ENCODE measurements around the gene ABRACL. TPM values are rescaled to one million over a fixed set of nuclear protein-coding genes. Genes with fewer than 3 reads are reported as not detected.

Gene ABRACL
- total and polyA plus RNA-seq, 2 of the 8 experiments (the other 6 are each of a cell fraction or from before 2014, with no cell fraction given), result 103 to 167 TPM

DNA sequence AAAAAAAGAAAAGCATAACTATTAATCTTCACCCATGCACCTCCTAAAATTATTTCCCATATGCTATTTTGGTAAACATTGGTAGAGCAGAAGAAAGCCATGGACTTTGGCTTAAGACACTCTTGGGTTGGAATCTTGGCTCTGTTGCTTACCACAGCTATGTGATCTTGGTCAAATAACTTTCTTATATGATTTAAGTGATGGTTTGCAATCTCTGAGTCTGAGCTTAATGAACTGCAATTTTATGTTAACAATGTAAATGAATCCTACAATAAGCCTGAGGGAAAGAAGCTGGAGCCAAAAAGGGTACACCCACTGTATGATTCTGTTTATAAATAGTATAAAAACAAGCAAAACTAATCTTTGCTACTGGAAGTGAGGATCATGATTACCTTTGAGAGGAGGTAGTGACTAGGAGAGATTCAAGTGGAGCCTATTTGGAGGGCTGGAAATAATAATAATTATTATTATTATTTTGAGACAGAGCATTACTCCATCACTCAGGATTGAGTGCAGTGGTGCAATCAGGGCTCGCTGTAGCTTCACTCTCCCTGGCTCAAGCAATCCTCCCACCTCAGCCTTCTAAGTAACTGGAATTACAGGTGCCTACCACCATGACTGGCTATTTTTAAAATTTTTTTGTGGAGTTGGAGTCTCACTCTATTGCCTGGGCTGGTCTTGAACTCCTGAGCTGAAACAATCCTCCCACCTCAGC, 34.5 kb downstream of the ABRACL start:
- H3K4ac ChIP-seq (replicated peaks; ENCODE audit: insufficient read length, low read depth, low read length), result no peak overlapping the region
- H3K79me1 ChIP-seq (ENCODE audit: low read depth, low read length), result no peaks in the 10 kb centered on the region
- H3K36me3 ChIP-seq (ENCODE audit: control insufficient read depth in 2 of 4, insufficient read depth in 4 of 4, low read length in 3 of 4), result no peaks in the 10 kb centered on the region
- H3K14ac ChIP-seq (ENCODE audit: insufficient read length), result no peak overlapping the region
- no peaks in the 10 kb centered on the region for H3K23me2 ChIP-seq (ENCODE audit: low read depth, low read length)
- no peak overlapping the region for H2BK120ac ChIP-seq (replicated peaks; ENCODE audit: low read depth, low read length)
- H3K18ac ChIP-seq (ENCODE audit: extremely low read depth, low read length), result no peak overlapping the region
- H4K5ac ChIP-seq (ENCODE audit: insufficient read length, low read depth, low read length), result no peak overlapping the region
- no peak overlapping the region for H2BK5ac ChIP-seq (ENCODE audit: low read depth, low read length)
- H3K4me3 ChIP-seq (ENCODE audit: extremely low read depth in 1 of 4, insufficient read depth in 2 of 4, low read depth in 3 of 4, low read length in 4 of 4), result no peak overlapping the region
- 0 out of 7 replicates have a peak, but pooled peaks cover 0 to 2% (median 0%) of the 10 kb centered on the region in 4 experiments for H3K4me1 ChIP-seq (replicated peaks in 1 of 4; ENCODE audit: control insufficient read depth in 3 of 4, insufficient read depth in 4 of 4, low read length in 3 of 4)
- TF ChIP-seq GABPA (IDR thresholded peaks at IDR 0.05; ENCODE audit: borderline replicate concordance, insufficient read depth, low read length), result no peak
- TF ChIP-seq E2F6 (IDR thresholded peaks at IDR 0.05), result no peak
- no peak for TF ChIP-seq SP2 (IDR thresholded peaks at IDR 0.05; ENCODE audit: low read length)
- no peak for TF ChIP-seq EGR1 (IDR thresholded peaks at IDR 0.05; ENCODE audit: borderline replicate concordance, low read depth, low read length)
- no peak overlapping the region for H3K56ac ChIP-seq (replicated peaks; ENCODE audit: insufficient read length, low read depth, low read length)
- 83% methylated on average over 1 of the region's 1 CpG; no CpG with 5 or more reads in 1 of the 2 experiments for WGBS, 2 experiments (ENCODE audit: extremely low coverage in 1 of 2, insufficient coverage in 1 of 2, insufficient read length in 1 of 2, insufficient replicate concordance in 2 of 2, low coverage in 1 of 2, low lambda C conversion rate in 2 of 2, missing lambda C conversion rate in 1 of 2)
- no peaks in the 10 kb centered on the region for H4K20me1 ChIP-seq (replicated peaks in 1 of 2; ENCODE audit: control insufficient read depth in 1 of 2, insufficient read depth in 2 of 2, low read length in 2 of 2)
- no peak overlapping the region for H3K9ac ChIP-seq (replicated peaks in 1 of 4; ENCODE audit: extremely low read depth in 1 of 4, low read depth in 3 of 4, low read length in 3 of 4)
- DNase-seq (ENCODE audit: low read depth in 1 of 2, low spot score in 2 of 2) (no peak), FAIRE-seq (no peak)
- no peak overlapping the region for H3K4me2 ChIP-seq (ENCODE audit: insufficient read depth in 1 of 2, low read depth in 2 of 2, low read length in 2 of 2)
- H3K27ac ChIP-seq (ENCODE audit: low read depth, low read length), result no peak overlapping the region
- H2BK12ac ChIP-seq (ENCODE audit: low read depth, low read length), result no peak overlapping the region
- H4K8ac ChIP-seq (ENCODE audit: extremely low read depth, insufficient read depth, low read length), result no peak overlapping the region
- no peaks in the 10 kb centered on the region for H3K9me3 ChIP-seq (ENCODE audit: insufficient read depth in 2 of 2, low read depth in 1 of 2, low read length in 1 of 2)
- ChIA-PET POLR2A (ENCODE audit: partially characterized antibody) (interaction anchor here (0.6 to 0.8 kb wide), 2 partner anchors 35 to 157 kb away, joined by 3 read pairs; no protein-coding TSS in a partner anchor), CTCF (ENCODE audit: partially characterized antibody) (interaction anchor here (0.7 to 0.9 kb wide), 2 partner anchors 9 to 302 kb away, joined by 3 read pairs; no protein-coding TSS in a partner anchor)
- H2BK15ac ChIP-seq (ENCODE audit: low read length), result no peak overlapping the region
- no peak overlapping the region for H2BK20ac ChIP-seq (ENCODE audit: low read length)
- no peak overlapping the region for H2AK5ac ChIP-seq (ENCODE audit: low read depth, low read length)
- no peaks in the 10 kb centered on the region for H3K27me3 ChIP-seq (replicated peaks in 1 of 4; ENCODE audit: control insufficient read depth in 3 of 4, extremely low read depth in 1 of 4, insufficient read depth in 3 of 4, low read length in 3 of 4)
- H2AFZ ChIP-seq (ENCODE audit: low read length), result no peak overlapping the region
- H3K23ac ChIP-seq (ENCODE audit: insufficient read length), result no peak overlapping the region
- no peak overlapping the region for H4K91ac ChIP-seq (replicated peaks; ENCODE audit: insufficient read length, low read length)
- H3K79me2 ChIP-seq (ENCODE audit: control insufficient read depth in 1 of 2, insufficient read depth in 2 of 2, low read length in 2 of 2), result no peaks in the 10 kb centered on the region
